ENCODE results near the gene DCP1A. TPM values are rescaled to one million over a fixed set of nuclear protein-coding genes. Genes with fewer than 3 reads are reported as not detected.
"Not testable (repeated sequence)": the region's sequence is repeated elsewhere in the genome, so short reads cannot be mapped to it uniquely, and the experiment has no call there.

Gene DCP1A
- total and polyA plus RNA-seq, 4 donors = 3.5 to 11.3 (median 8.2) TPM

DNA sequence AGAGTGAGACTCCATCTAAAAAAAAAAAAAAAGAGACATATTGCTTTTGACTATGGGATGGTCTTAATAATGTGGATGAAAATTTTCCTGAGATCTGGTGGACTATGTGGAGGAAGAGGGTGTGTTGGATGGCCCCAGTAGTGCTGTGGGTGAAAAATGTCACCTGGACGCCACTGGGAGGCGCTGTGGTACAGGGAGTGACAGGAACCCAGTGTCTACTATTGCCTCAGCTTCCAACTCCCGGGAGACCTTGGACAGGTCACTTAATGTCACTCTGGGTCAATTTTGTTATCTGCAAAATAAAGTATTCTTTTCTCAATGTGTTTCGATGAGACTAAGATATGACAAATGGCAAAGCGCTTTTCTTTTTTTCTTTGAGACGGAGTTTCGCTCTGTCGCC is 27.7 kb upstream of the DCP1A start (continued):
- no peak for TF ChIP-seq REST (IDR thresholded peaks at IDR 0.05)

- not testable (repeated sequence) for H3K9ac ChIP-seq (ENCODE audit: low read depth in 1 of 2, low read length in 2 of 2)
Observed at GRCh38 chr3:53370719-53371118, 23.4 kb upstream of the DCP1A start.

DNA sequence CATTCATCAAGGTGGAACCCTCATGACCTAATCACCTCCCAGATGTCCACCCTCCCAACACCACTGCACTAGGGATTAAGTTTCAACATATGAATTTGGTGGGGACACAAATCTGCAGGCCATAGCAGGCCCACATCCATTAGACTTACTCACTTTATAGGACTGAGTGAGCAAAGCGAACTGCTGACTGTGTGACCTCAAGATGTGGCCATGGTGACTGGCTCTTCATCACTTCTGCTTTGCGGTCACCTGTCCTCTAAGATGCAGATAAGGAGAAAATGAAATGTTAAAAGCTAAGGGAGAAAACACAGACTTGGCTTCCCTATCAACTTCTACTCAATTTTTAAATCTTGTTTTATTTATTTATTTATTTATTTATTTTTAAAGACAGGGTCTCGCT is 14.5 kb upstream of the DCP1A start:
- H3K27me3 ChIP-seq (ENCODE audit: control insufficient read depth in 4 of 4, insufficient read depth in 4 of 4, low read length in 3 of 4) = no peaks in the 10 kb centered on the region
- H3K9ac ChIP-seq (ENCODE audit: low read depth in 1 of 2, low read length in 2 of 2) = no peak overlapping the region
- no peak overlapping the region for H3K27ac ChIP-seq (ENCODE audit: low read depth in 1 of 2, low read length in 2 of 2)
- WGBS = 96% methylated on average over 3 of the region's 3 CpGs
- DNase-seq (ENCODE audit: low spot score) = no peak
- TF ChIP-seq HNF4A (conservative IDR thresholded peaks at IDR 0.05) = no peak
- TF ChIP-seq REST (IDR thresholded peaks at IDR 0.05) = no peak
- no peak for TF ChIP-seq TAF1 (conservative IDR thresholded peaks at IDR 0.05)
- TF ChIP-seq ZBTB33 (IDR thresholded peaks at IDR 0.05) = no peak
- no peak for TF ChIP-seq YY1 (IDR thresholded peaks at IDR 0.05)
- no peak for TF ChIP-seq MAX (IDR thresholded peaks at IDR 0.05)
- no peak for TF ChIP-seq HNF4G (IDR thresholded peaks at IDR 0.05)
- TF ChIP-seq GABPA (IDR thresholded peaks at IDR 0.05 in 1 of 2, conservative IDR thresholded peaks at IDR 0.05 in 1 of 2) = no peak
- no peak for TF ChIP-seq EGR1 (IDR thresholded peaks at IDR 0.05; ENCODE audit: low read depth in 2 of 2)
- TF ChIP-seq, protein P1, sequence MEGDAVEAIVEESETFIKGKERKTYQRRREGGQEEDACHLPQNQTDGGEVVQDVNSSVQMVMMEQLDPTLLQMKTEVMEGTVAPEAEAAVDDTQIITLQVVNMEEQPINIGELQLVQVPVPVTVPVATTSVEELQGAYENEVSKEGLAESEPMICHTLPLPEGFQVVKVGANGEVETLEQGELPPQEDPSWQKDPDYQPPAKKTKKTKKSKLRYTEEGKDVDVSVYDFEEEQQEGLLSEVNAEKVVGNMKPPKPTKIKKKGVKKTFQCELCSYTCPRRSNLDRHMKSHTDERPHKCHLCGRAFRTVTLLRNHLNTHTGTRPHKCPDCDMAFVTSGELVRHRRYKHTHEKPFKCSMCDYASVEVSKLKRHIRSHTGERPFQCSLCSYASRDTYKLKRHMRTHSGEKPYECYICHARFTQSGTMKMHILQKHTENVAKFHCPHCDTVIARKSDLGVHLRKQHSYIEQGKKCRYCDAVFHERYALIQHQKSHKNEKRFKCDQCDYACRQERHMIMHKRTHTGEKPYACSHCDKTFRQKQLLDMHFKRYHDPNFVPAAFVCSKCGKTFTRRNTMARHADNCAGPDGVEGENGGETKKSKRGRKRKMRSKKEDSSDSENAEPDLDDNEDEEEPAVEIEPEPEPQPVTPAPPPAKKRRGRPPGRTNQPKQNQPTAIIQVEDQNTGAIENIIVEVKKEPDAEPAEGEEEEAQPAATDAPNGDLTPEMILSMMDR (IDR thresholded peaks at IDR 0.05; ENCODE audit: low read depth, low read length, missing input control) = no peak
- TF ChIP-seq, protein P2, sequence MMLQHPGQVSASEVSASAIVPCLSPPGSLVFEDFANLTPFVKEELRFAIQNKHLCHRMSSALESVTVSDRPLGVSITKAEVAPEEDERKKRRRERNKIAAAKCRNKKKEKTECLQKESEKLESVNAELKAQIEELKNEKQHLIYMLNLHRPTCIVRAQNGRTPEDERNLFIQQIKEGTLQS (IDR thresholded peaks at IDR 0.05) = no peak
- no peak for TF ChIP-seq RXRA (IDR thresholded peaks at IDR 0.05)
- TF ChIP-seq FOXA2 (IDR thresholded peaks at IDR 0.05) = no peak
- no peak for TF ChIP-seq JUND (IDR thresholded peaks at IDR 0.05)
- no peak for TF ChIP-seq SP1 (IDR thresholded peaks at IDR 0.05)
- no peaks in the 10 kb centered on the region for H3K4me1 ChIP-seq (ENCODE audit: control insufficient read depth in 4 of 4, insufficient read depth in 4 of 4, low read length in 3 of 4)
- H3K36me3 ChIP-seq (ENCODE audit: control insufficient read depth in 4 of 4, insufficient read depth in 3 of 4, low read depth in 1 of 4, low read length in 3 of 4) = no peaks in the 10 kb centered on the region
- no peak overlapping the region for H3K4me3 ChIP-seq (ENCODE audit: low read depth in 1 of 3, low read length in 3 of 3)
- no peaks in the 10 kb centered on the region for H3K9me3 ChIP-seq (ENCODE audit: control insufficient read depth in 4 of 4, low read length in 3 of 4)

More at GRCh38 chr3:53370719-53371118, 23.4 kb upstream of the DCP1A start:
- H3K4me1 ChIP-seq (ENCODE audit: control insufficient read depth in 4 of 4, insufficient read depth in 4 of 4, low read length in 3 of 4); H3K4me3 ChIP-seq (ENCODE audit: low read depth in 1 of 3, low read length in 3 of 3); H3K27ac ChIP-seq (ENCODE audit: low read depth in 1 of 2, low read length in 2 of 2); H3K27me3 ChIP-seq (ENCODE audit: control insufficient read depth in 4 of 4, insufficient read depth in 4 of 4, low read length in 3 of 4); H3K36me3 ChIP-seq (ENCODE audit: control insufficient read depth in 4 of 4, insufficient read depth in 3 of 4, low read depth in 1 of 4, low read length in 3 of 4); DNase-seq (ENCODE audit: low spot score); H3K9me3 ChIP-seq (ENCODE audit: control insufficient read depth in 4 of 4, low read length in 3 of 4): not testable (repeated sequence)
- 72% methylated on average over 14 of the region's 17 CpGs for WGBS

All from liver (tissue), 9 donors.